GM19372 (cell line): ENCODE data around the gene BRMS1.
"Not testable (repeated sequence)": the region's sequence is repeated elsewhere in the genome, so short reads cannot be mapped to it uniquely, and the experiment has no call there.

Experiments
- ATAC-seq: cut with Tn5 transposase; IDR thresholded peaks from one replicate; pipeline ENCODE4 v1.9.1; 2021; ENCODE audit warnings: mild to moderate bottlenecking, low read depth, moderate library complexity; ENCODE audit not compliant: unreplicated experiment

BRMS1 gene

DNA sequence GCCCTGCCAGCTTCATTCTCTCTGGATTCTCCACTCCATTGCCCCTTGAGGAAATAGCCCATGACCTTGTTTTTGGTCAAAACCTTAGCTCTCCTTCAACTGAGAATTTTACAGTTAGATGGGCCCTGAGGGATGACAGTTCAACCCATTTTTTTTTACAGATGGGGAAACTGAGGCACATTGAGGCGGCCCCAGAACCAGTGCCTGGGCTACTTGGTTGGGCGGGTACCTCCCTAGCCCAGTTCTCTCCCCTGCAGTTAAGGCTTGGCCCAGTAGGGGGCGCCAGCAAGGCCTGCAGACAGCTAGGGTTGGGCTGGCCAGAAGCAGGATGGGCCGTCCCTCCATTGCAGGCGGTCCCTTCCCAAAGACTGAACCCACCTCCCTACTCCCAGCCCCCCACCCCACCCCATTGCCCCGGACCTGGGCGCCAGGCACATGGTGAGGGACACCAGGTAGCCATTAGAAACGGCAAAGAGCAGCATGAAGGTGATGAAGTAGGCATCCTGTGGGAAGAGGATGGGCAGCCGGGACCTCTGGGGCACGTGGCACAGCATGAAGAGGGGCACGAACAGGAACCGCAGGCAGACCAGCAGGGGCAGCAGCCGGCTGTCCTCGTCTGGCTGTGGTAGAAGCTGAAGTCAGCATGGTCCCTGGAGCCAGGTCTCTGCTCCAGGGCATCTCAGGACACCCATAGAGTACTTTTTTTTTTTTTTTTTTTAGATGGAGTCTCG is 19.1 kb upstream of the BRMS1 start:
- ATAC-seq, result no peak

DNA sequence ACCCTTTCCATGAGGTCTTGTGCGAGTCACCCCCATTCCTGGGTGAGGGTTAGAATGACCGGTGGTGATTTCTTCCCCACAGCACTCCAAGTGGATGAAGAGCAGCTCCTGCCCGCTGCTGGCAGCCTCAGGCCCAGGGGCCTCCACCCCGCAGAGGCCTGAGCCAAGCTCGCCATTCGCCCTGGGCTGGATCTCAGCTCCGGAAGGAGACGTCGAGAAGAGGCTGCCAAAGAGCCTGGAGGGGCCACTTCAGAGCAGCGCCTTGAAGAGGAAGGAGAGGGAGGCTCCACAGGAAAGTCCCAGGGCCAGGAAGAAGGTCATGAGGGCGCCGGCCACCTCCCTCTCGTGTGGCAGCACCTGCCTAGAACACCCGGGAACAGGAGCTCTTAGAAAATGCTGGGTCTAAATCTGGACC is 18.3 kb upstream of the BRMS1 start:
- no peak for ATAC-seq

- no peak for ATAC-seq
Observed at GRCh38 chr11:66362481-66363147, 17.7 kb upstream of the BRMS1 start.

DNA sequence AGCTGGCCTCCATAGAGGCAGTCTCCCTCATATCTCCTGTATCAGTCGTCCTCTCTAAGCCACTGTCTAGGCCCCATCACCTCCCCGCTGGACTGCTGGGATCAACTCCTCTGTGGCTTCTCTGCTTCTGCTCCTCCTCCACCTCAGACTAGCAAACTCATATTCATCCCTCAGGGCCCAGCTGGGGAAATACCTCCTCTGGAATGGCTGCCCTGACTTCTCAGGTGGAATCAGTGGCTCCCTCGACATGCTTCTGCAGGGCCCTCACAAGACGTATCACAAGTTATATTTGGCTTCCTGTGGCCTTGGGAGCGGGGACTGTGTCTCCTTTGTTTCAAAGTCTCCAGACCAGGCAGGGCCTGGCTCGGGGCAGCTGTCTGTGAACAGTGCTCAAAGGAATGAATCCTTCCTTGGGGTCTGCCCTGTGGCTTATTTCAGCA is 16.6 kb upstream of the BRMS1 start:
- ATAC-seq, result no peak

DNA sequence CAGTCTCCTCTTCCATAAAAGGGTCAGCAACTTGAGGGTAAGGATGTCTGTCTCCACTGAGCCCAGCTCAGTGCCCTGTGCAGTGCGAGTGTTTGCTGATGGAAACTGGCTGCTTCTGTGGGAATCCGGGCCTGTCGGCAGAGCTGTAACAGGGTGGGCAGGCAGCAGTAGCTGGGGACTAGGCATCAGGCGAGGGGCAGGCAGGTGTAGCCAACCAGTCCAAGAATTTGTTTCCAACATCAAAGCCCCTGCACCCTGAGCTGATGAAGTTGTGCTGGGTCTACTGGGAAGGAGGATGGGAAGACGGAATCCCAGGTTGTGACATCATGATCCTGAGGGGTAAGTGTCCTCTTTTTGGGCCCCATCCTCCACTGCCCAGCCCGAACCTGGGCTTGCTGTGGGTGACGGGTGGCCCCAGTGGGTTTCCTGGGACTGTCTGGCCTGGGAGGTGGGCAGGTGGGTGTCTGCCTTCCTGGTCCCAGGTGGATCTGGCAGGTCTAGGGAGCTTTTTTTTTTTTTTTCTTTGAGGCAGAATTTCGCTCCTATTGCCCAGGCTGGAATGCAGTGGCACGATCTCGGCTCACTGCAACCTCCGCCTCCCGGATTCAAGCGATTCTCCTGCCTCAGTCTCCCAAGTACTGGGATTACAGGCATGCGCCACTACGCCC is 15.6 kb upstream of the BRMS1 start:
- no peak for ATAC-seq

GRCh38 chr11:66359662-66360087 is 14.8 kb upstream of the BRMS1 start:
- no peak for ATAC-seq

DNA sequence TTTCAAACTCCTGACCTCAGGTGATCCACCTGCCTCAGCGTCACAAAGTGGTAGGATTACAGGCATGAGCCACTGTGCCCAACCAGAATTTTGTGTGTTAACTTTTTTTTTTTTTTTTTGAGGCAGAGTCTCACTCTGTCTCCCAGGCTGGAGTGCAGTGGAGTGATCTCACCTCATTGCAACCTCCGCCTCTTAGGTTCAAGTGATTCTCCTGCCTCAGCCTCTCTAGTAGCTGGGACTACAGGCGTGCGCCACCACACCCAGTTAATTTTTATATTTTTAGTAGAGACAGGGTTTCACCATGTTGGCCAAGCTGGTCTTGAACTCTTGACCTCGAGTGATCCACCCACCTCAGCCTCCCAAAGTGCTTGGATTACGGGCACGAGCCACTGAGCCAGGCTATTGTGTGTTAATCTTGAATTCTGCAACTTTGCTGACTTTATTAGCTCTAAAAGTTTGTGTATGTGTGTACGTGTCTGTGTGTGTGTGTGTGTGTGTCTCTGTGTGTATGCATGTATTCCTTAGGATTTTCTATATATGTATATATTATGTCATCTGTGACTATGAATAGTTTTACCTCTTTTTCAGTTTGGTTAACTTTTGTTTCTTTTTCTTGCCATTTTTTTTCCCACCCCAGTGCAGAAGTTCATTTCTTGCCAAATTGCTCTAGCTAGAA is 5.8 kb upstream of the BRMS1 start:
- ATAC-seq, result not testable (repeated sequence)

DNA sequence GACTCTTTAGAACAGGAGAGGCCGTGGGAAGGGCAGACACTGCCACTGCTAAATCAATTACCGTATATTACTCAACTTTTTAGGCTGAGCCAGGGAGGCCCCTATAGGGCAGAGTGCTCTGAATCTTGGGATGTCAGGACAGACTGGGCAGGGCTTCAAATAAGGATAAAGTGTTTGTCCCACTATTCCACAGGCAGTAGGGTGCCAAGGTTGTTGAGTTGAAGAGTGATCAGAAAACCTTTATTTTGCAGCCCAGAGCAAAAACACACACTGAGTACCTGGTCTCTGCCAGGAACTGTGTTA is 4.1 kb upstream of the BRMS1 start:
- no peak for ATAC-seq

- no peak for ATAC-seq
Observed at GRCh38 chr11:66347425-66348276, 2.7 kb upstream of the BRMS1 start, which contains the start of gene B4GAT1. Gene B4GAT1 (minus strand): TSS chr11:66347629. CDS start chr11:66347545, 84 bp downstream.

- no peak for ATAC-seq
Observed at GRCh38 chr11:66346476-66347424, 1.8 kb upstream of the BRMS1 start.

DNA sequence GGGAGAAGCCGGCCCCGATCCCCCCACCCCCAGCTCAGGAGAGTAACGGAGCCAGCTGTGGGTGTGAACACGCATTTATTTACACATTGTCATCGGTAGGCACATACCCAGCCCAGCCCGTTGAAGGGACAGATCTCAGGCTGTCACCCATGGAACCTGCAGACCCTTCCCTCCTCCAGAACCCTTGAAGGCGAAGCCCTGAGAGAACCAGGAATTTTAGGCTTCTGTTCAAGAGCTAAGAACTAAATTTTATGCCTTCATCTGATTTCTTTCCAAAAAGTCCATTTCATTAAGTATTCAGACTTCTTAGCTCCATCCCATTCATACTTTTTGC is 379 bp upstream of the BRMS1 start:
- ATAC-seq, result peak; percentile 6

DNA sequence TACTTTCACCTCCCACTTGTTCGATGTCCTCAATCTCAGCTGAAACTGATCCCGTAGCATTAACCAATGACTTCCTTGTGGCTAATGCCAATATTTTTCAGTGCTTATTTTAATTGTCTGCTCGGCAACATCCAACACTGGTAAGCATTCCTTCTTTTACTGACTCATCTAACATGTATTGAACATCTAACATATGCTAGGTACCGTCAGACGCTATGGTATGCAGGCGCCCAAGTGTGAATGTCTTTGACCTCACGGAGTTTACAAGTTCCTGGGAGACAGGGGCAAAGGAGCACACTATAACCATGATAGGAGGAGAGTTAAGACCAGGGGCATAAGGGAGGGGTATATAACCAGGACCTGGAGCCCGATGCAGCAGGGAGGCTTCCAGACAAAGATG is 1.7 kb downstream of the BRMS1 start:
- no peak for ATAC-seq

GRCh38 chr11:66341502-66342126 is 3.3 kb downstream of the BRMS1 start:
- no peak for ATAC-seq

- no peak for ATAC-seq
Observed at GRCh38 chr11:66340596-66341501, 4.1 kb downstream of the BRMS1 start.

DNA sequence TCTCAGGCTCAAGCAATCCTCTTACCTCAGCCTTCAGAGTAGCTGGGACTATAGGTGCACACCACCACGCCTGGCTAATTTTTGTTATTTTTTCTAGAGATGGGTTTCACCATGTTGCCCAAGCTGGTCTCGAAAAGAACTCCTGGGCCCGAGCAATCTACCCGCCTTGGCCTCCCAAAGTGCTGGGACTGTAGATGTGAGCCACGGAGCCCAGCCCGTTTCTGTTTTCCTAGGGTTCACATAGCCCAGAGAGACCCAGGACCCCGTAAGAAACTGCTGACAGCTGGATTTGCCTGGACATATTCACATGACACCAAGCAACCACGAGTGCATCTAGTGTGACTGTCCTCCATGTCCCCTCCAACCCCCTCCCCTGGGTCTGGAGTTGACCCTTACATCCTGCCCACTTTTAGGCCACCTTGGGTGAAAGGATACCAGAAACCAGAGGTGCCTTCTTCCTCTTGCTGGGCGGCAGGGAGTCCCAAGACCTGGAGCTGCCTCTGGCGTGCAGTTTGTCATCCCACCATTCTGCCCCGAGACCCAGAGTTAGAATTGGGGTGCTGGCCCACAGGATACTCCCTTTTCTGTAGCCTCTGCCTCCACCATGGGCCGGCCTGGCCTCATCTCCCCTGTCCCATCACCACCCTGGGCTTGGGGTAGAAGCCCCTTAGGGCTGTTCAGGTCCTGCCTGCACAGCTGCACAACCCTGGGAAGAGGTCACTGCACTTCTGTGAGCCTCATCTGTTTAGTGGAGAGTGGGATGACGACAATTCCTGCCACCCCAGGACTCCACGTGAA is 5.0 kb downstream of the BRMS1 start:
- ATAC-seq, result no peak

DNA sequence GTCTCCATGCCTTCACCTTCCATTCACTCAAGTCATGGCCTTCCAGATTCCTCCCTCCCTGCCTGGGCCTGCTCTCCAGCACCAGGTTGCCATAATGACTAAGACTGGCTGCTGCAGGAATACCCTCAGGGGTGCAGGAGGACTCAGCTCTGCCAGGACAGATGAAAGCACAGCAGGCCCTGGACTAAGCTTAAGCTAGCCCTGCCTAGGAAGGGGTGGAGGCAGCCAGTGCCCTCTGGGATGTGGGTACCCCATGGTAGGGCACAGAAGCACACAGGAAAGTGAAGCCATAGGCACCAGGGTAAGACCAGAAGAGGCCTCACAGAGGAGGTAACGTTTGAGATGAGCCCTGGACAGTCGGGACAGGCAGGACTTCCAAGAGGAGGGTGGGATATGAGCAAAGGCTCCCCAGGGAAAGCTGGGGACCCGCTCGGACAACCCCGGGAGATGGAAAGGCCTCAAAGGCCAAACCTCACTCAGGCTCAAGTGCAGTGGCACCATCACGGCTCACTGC is 5.7 kb downstream of the BRMS1 start:
- ATAC-seq, result no peak
